HG02840 (cell line): ENCODE data around the gene FKBP6.
"Not testable (repeated sequence)": the region's sequence is repeated elsewhere in the genome, so short reads cannot be mapped to it uniquely, and the experiment has no call there.

Experiments used
- ATAC-seq: cut with Tn5 transposase; IDR thresholded peaks from one replicate; pipeline ENCODE4 v1.9.1; 2021; ENCODE audit warnings: mild to moderate bottlenecking, moderate library complexity, moderate number of reproducible peaks; ENCODE audit not compliant: unreplicated experiment, low FRiP score

FKBP6 gene

DNA sequence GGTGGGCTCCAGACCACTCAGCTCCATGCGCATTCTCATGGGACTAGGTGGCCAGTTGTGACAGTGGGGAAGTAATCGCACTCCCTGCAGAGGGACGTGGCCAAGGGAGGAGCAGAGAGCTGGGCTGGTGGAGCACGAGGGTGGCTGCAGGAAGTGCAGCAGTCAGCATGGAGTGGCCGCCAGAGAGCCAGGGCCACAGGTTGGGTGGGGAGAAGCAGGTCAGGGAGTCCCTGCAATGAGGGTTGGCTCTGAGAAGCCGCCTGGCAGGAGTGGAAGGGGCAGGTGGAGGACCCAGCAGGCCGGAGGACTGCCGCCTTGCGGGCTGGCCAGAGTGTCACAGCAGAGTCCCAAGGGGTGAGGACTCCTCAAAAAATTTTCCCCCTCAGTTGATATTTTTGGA is 26.2 kb downstream of the FKBP6 start:
- ATAC-seq = no peak

- no peak for ATAC-seq
Measured at GRCh38 chr7:73354821-73355220, 26.9 kb downstream of the FKBP6 start.

GRCh38 chr7:73356159-73356558 is 28.2 kb downstream of the FKBP6 start:
- no peak for ATAC-seq

- ATAC-seq = no peak
Measured at GRCh38 chr7:73358590-73359275, 30.8 kb downstream of the FKBP6 start.

GRCh38 chr7:73359306-73359705 is 31.3 kb downstream of the FKBP6 start:
- ATAC-seq = no peak

DNA sequence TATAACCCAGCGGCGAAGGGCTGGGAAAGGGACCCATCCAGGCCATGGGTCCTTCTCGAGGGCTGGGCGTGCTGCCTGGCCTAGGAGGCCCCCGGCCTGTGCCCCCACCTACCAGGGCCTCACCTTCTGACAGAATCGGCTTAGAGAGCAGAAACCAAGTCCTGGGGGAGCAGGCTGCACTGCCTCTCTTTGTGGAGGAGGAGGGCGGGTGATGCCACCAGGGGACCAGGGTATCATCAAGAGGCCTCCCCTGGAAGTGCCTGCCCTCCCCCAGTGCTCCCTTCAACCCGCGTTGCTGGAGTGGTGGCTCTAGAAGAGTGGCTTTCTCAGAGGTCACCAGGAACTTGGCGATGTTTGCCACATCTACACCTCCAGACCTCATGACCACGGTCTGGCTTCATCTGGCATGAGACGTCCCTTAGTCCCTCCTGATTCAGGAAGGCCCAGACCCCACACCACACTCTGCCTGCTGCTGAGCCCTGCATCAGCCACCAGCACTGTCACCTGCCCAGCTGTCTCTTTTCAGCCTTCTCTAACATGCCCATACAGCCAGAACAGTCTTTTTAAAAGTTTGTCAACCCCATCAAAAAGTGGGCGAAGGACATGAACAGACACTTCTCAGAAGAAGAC is 31.9 kb downstream of the FKBP6 start:
- no peak for ATAC-seq

DNA sequence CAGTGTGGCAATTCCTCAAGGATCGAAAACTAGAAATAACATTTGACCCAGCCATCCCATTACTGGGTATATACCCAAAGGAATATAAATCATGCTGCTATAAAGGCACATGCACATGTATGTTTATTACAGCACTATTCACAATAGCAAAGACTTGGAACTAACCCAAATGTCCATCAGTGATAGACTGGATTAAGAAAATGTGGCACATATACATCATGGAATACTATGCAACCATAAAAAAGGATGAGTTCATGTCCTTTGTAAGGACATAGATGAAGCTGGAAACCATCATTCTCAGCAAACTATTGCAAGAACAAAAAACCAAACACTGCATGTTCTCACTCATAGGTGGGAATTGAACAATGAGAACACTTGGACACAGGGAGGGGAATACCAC is 32.6 kb downstream of the FKBP6 start:
- ATAC-seq = not testable (repeated sequence)

DNA sequence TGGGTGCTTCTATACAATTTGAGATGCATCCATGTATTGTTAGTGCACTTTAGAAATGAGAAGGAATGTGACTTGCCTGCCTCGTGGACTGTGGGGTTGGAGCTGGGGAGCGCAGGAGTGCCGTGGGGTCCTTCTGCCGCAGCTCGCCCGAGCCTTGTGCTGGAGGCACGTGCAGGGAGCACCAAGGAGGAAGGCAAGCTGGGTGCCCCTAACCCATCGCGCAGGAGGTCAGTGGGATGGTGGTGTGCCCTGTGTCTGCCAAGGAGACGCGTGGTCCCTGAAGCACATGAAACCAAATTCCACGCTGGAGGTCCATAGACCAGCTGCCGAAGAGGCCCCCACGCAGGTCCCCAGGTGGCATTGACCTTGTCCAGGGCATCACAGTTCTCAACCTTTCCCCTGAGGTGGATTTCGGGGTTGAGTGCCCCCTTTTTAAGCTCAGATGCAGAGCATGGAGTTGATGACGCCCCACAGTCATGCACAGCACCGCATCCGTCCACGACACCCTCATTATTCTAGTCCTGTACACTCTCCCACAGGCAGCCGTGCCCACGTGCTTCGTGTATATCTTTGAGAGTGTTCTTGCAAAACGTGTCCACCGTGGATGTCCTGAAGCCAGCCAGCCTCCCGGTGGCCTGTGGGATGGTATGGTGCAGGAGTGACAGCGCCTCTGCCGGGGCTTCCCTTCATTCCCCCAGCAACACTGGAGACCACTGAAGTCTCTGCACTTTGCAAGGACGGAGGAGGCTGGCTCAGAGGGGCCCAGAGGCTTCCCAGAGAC is 35.5 kb downstream of the FKBP6 start:
- ATAC-seq = no peak

GRCh38 chr7:73364006-73364728 is 36.2 kb downstream of the FKBP6 start:
- ATAC-seq = no peak

GRCh38 chr7:73366127-73366526 is 38.2 kb downstream of the FKBP6 start:
- ATAC-seq = no peak

DNA sequence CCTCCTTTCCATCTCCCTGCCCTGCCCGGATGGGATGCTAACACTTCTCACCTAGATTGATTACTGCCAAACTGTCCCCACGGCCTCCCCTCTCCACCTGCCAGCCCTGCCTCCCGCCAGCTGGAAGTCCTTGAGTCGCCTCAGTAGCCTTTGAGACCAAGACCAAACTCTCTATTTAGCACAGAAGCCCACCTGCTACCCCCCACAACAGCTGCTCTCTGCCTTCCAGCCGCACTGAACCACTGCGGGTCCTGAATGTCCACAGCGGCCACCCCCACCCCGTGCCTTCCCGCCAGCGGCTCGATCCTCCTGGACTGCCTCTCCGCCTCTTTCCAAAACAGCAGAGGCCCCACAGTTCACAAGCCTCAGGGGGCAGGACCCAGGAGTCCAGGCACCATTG is 39.0 kb downstream of the FKBP6 start:
- ATAC-seq = no peak

- ATAC-seq = no peak
Measured at GRCh38 chr7:73369009-73369408, 41.0 kb downstream of the FKBP6 start.

DNA sequence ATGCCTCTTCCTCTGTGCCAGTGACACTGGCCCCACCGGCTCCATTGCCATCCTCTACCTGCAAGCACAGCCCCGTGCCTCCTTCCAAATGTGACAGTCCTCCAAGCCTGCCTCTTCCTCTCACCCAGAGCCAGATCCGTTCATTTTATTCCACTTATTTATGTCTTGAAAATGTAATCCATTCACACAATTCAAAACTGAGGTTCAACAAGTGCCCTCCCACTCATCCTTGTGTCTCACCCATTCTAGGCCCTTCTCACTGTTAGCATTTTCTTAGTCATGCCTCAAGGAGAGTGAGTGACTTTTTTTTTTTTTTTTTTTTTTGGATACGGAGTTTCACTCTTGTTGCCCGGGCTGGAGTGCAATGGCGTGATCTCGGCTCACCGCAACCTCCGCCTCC is 41.7 kb downstream of the FKBP6 start:
- ATAC-seq = no peak

- no peak for ATAC-seq
Measured at GRCh38 chr7:73373741-73374140, 45.8 kb downstream of the FKBP6 start.

GRCh38 chr7:73376262-73376661 is 48.3 kb downstream of the FKBP6 start:
- not testable (repeated sequence) for ATAC-seq

DNA sequence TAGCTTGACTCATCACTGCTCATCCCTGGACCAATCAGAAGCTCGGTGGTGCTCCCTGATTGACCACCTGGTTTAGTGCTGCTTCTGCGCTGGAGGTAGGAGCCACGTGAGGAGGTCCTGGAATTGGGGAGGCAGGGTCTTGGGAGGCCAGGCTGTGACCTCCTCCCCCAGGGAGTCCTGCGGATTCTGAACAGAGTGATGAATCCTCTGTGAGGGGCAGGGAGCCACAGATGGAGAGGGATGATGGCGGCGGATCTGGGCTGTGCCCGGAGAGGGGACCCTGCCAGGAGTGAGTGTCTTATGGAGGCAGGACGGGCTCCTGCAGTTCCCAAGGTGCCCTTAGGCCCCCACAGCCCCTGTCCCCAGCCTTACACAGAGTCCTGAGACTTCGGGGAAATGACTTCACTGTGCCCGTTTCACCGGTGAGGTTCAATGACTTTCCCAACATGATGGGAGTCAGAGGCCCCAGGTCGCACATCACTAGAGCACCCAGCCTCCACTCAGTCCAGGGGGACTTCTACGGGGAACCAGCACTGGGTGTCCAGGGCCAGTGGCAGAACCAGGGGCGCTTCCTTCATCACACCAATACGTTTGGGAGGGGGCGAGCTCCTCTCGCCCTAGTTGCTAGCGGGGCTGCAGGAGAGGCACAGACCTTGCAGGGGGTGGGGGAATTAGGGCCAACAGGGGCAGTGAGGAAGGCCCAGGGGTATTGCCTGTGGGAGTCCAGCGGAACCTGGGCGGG is 48.9 kb downstream of the FKBP6 start:
- ATAC-seq = no peak

- ATAC-seq = not testable (repeated sequence)
Measured at GRCh38 chr7:73377413-73378200, 49.6 kb downstream of the FKBP6 start.

DNA sequence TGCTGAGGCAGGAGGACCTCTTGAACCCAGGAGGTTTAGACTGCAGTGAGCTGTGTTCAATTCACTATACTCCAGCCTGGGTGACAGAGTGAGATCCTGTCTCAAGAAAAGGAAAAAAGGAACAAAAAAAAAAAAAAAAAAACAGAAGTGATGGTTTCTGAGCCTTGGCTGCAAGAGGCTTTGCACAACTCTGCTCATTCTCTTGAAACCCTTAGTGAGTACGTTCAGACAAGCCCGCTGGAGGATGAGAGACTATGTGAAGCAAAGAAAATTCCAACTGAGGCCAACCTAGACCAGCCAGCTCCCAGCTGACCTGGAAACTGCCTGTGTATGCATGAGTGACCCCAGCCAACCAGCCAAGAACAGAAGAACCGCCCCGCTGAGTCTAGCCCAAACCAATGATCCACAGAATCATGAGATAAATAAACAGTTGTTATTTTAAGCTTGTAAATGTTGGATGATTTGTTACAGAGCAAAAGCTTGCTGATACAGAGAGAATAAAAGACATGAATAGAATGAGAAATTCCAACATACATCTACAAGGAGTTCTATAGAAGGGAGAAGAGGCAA is 55.1 kb downstream of the FKBP6 start:
- no peak for ATAC-seq

GRCh38 chr7:73387221-73387828 is 59.4 kb downstream of the FKBP6 start:
- no peak for ATAC-seq
